ENCODE data around the gene MYO15A.

GRCh38 chr17:18105595-18105994 lies 3.0 kb upstream of the MYO15A start:
- TF ChIP-seq POLR2A (IDR thresholded peaks at IDR 0.05) (no peak), CTCF (IDR thresholded peaks at IDR 0.05) (no peak)

All from adrenal gland (tissue), 5 donors.